Measurements from ENCODE around the gene SCUBE1. TPM values are rescaled to one million over a fixed set of nuclear protein-coding genes. Genes with fewer than 3 reads are reported as not detected.
A peak's percentile ranks its signal among the peaks of the same experiment; 100 is the strongest.

The SCUBE1 gene
- total RNA-seq, 1 donor from 2014 or later = 25.9 TPM

GRCh38 chr22:43157874-43158546 lies 185.2 kb downstream of the SCUBE1 start:
- H3K79me2 ChIP-seq (ENCODE audit: low read depth) = no peaks in the 10 kb centered on the region
- no peaks in the 10 kb centered on the region for H4K20me1 ChIP-seq (ENCODE audit: low read depth)
- no peak overlapping the region for H3K4me3 Mint-ChIP-seq

GRCh38 chr22:43156413-43156812 lies 186.8 kb downstream of the SCUBE1 start:
- no peak for DNase-seq (ENCODE audit: low spot score)
- Mint-ChIP-seq H3K4me1 (peaks cover 6% of the 10 kb centered on the region), H3K27me3 (ENCODE audit: insufficient read depth, low read depth) (peaks cover 2% of the 10 kb centered on the region), H3K9me3 (no peaks in the 10 kb centered on the region), H3K4me3 (no peak overlapping the region), H3K27ac (no peak overlapping the region), H3K36me3 (no peaks in the 10 kb centered on the region)
- Histone ChIP-seq H3K79me2 (ENCODE audit: low read depth) (no peaks in the 10 kb centered on the region), H3K4me1 (peaks cover 13% of the 10 kb centered on the region), H3F3A (ENCODE audit: low read depth) (peaks cover 4% of the 10 kb centered on the region), H3K27ac (no peak overlapping the region), H3K4me3 (no peak overlapping the region), H3K9me3 (ENCODE audit: low read depth) (no peaks in the 10 kb centered on the region), H3K27me3 (peaks cover 17% of the 10 kb centered on the region), H4K20me1 (ENCODE audit: low read depth) (no peaks in the 10 kb centered on the region), H3K4me2 (no peak overlapping the region), H2AFZ (replicated peaks) (no peak overlapping the region), H3K36me3 (no peaks in the 10 kb centered on the region), H3K9ac (no peak overlapping the region)
- no peak for TF ChIP-seq EZH2 (IDR thresholded peaks at IDR 0.05)
- TF ChIP-seq EZH2phosphoT487 (IDR thresholded peaks at IDR 0.05) = no peak
- no peak for TF ChIP-seq CTCF (IDR thresholded peaks at IDR 0.05)

More at GRCh38 chr22:43157874-43158546, 185.2 kb downstream of the SCUBE1 start:
- Histone ChIP-seq H2AFZ (replicated peaks) (no peak overlapping the region), H3K4me3 (no peak overlapping the region), H3K27ac (no peak overlapping the region), H3K36me3 (no peaks in the 10 kb centered on the region), H3K4me2 (no peak overlapping the region), H3K27me3 (peaks cover 1% of the 10 kb centered on the region), H3K4me1 (no peaks in the 10 kb centered on the region), H3K9me3 (ENCODE audit: low read depth) (no peaks in the 10 kb centered on the region), H3F3A (ENCODE audit: low read depth) (no peaks in the 10 kb centered on the region), H3K9ac (no peak overlapping the region)
- H3K9me3 Mint-ChIP-seq = no peaks in the 10 kb centered on the region
- H3K27ac Mint-ChIP-seq = peak overlapping the region; percentile 76
- H3K36me3 Mint-ChIP-seq = no peaks in the 10 kb centered on the region
- H3K4me1 Mint-ChIP-seq = peaks cover 5% of the 10 kb centered on the region
- TF ChIP-seq EZH2 (IDR thresholded peaks at IDR 0.05) (no peak), EZH2phosphoT487 (IDR thresholded peaks at IDR 0.05) (no peak), CTCF (IDR thresholded peaks at IDR 0.05) (no peak)
- no peak for DNase-seq (ENCODE audit: low spot score)
- H3K27me3 Mint-ChIP-seq (ENCODE audit: insufficient read depth, low read depth) = peaks cover 2% of the 10 kb centered on the region

- H3K27me3 Mint-ChIP-seq (ENCODE audit: insufficient read depth, low read depth) = peaks cover 3% of the 10 kb centered on the region
- Histone ChIP-seq H3K9ac (no peak overlapping the region), H3K9me3 (ENCODE audit: low read depth) (no peaks in the 10 kb centered on the region), H3F3A (ENCODE audit: low read depth) (peaks cover 4% of the 10 kb centered on the region), H3K27ac (no peak overlapping the region), H3K79me2 (ENCODE audit: low read depth) (no peaks in the 10 kb centered on the region), H3K4me3 (no peak overlapping the region), H3K36me3 (no peaks in the 10 kb centered on the region), H3K27me3 (peaks cover 24% of the 10 kb centered on the region), H2AFZ (replicated peaks) (no peak overlapping the region), H4K20me1 (ENCODE audit: low read depth) (no peaks in the 10 kb centered on the region), H3K4me1 (peaks cover 13% of the 10 kb centered on the region), H3K4me2 (no peak overlapping the region)
- H3K4me1 Mint-ChIP-seq = peaks cover 10% of the 10 kb centered on the region
- no peak overlapping the region for H3K4me3 Mint-ChIP-seq
- H3K9me3 Mint-ChIP-seq = no peaks in the 10 kb centered on the region
- no peak overlapping the region for H3K27ac Mint-ChIP-seq
- TF ChIP-seq EZH2 (IDR thresholded peaks at IDR 0.05) (no peak), EZH2phosphoT487 (IDR thresholded peaks at IDR 0.05) (no peak), CTCF (IDR thresholded peaks at IDR 0.05) (no peak)
- DNase-seq (ENCODE audit: low spot score) = no peak
- H3K36me3 Mint-ChIP-seq = no peaks in the 10 kb centered on the region
These were observed 187.4 kb downstream of the SCUBE1 start for GRCh38 chr22:43155789-43156188.
